Gastrocnemius medialis (tissue), 4 donors: Measurements from ENCODE around the gene FAM162A.

ENCODE experiments used
- POLR2A ChIP-seq, 2 donors: fragments of 450-650 bp; IDR thresholded peaks; one replicate each; pipeline ENCODE4 v1.6.1; 2017; ENCODE audit warnings: antibody characterized with exemption in 2 of 2, mild to moderate bottlenecking in 2 of 2, moderate library complexity in 2 of 2
- TF ChIP-seq, protein P1 (sequence below), 5 experiments: fragments of 450-650 bp in 3 of 5; fragments of 200-600 bp in 2 of 5; sonication (generic) in 2 of 5; IDR thresholded peaks in 4 of 5; conservative IDR thresholded peaks in 1 of 5; 1 replicate in 4 of 5; 2 replicates in 1 of 5; pipeline ENCODE4 v1.5.1; 2016 to 2019; ENCODE audit warnings: antibody characterized with exemption in 5 of 5, mild to moderate bottlenecking in 3 of 5, moderate library complexity in 3 of 5

DNA sequence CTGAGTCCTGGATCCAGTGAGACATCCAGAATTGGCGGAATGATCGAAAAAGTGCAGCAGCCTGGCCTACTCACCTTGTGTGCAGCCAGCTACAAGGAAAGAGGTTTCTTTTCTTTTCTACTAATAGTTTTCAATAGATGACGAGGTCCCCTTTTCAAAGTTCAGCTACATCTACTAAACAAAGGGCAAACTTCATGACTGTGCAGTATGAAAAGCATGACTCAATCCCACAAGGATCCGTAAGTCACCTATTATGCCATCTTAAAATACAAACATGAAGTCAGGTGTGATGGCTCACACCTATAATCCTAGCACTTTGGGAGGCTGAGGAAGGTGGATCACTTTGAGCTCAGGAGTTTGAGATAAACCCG, 17.6 kb upstream of the FAM162A start:
- TF ChIP-seq, protein P1, sequence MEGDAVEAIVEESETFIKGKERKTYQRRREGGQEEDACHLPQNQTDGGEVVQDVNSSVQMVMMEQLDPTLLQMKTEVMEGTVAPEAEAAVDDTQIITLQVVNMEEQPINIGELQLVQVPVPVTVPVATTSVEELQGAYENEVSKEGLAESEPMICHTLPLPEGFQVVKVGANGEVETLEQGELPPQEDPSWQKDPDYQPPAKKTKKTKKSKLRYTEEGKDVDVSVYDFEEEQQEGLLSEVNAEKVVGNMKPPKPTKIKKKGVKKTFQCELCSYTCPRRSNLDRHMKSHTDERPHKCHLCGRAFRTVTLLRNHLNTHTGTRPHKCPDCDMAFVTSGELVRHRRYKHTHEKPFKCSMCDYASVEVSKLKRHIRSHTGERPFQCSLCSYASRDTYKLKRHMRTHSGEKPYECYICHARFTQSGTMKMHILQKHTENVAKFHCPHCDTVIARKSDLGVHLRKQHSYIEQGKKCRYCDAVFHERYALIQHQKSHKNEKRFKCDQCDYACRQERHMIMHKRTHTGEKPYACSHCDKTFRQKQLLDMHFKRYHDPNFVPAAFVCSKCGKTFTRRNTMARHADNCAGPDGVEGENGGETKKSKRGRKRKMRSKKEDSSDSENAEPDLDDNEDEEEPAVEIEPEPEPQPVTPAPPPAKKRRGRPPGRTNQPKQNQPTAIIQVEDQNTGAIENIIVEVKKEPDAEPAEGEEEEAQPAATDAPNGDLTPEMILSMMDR (IDR thresholded peaks at IDR 0.05 in 4 of 5, conservative IDR thresholded peaks at IDR 0.05 in 1 of 5), result no peak
- TF ChIP-seq POLR2A (IDR thresholded peaks at IDR 0.05), result no peak
